ENCODE measurements around the gene IL18.

IL18 gene

DNA sequence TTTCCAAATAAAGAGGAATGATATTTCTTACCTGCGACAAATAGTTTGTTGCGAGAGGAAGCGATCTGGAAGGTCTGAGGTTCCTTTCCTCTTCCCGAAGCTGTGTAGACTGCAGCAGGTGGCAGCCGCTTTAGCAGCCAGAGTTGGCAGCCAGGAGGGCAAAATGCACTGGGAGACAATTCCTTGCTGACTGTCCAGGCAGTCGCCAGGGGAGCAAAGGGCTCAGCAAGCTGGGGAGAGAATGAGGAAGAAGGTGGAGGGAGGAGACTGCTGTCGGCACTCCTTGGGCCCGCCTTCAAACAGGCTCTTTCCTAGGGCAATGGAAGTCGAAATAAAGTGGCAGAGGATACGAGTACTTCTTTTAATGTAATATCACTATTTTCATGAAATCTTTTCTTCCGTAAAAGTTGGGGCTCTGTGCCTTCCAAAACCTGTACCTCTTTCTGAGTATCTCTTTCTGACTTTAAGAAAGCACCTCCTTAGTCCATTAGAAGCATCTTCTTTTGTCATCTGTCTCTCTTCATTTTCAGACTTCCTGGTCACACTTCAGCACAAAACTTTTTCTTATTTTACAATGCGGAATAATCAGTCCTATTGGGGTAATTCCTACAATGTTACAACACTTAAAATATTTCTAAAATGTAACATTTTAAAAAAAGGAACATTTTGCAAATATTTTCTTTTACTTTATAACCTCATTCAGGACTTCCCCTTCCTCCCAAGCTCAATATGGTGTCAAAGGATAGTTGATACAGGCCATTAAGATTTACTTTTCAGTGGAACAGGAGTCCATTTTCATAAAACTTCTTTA, at the start of gene IL18:
Gene IL18 (minus strand): TSS at position 220 of the 811 bp plus-strand sequence. CDS start 9,041 bp downstream, outside the sequence.
- in situ Hi-C loops (cut with MboI; ENCODE audit: low sequenced_read_pairs, unreplicated experiment): no loop called here
- TF ChIP-seq, protein P1, sequence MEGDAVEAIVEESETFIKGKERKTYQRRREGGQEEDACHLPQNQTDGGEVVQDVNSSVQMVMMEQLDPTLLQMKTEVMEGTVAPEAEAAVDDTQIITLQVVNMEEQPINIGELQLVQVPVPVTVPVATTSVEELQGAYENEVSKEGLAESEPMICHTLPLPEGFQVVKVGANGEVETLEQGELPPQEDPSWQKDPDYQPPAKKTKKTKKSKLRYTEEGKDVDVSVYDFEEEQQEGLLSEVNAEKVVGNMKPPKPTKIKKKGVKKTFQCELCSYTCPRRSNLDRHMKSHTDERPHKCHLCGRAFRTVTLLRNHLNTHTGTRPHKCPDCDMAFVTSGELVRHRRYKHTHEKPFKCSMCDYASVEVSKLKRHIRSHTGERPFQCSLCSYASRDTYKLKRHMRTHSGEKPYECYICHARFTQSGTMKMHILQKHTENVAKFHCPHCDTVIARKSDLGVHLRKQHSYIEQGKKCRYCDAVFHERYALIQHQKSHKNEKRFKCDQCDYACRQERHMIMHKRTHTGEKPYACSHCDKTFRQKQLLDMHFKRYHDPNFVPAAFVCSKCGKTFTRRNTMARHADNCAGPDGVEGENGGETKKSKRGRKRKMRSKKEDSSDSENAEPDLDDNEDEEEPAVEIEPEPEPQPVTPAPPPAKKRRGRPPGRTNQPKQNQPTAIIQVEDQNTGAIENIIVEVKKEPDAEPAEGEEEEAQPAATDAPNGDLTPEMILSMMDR (IDR thresholded peaks at IDR 0.05; ENCODE audit: borderline replicate concordance, control extremely low read depth, extremely low read depth, insufficient read depth, missing control alignments): no peak
- DNase-seq (ENCODE audit: low spot score): no peak

DNA sequence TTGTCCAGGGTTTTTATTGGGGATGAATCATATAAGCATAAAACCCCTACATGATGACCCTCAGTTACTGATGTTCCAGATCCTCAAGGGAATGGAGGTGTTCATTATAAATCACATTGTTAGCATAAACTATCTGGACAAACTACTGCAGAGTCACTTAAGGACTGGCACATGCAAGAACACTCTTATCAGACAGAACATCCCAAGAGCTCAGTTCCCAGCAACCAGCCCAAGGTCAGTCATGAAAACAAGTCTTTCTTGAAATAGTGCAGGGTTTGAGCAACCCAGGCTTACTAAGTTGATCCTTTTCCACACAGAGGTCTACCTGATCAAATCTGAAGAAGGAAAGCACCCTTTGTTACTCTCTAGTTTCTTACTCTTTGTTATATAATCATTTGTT, 48.8 kb upstream of the IL18 start:
- in situ Hi-C loops (cut with MboI; ENCODE audit: low sequenced_read_pairs, unreplicated experiment): no loop called here
- no peak for DNase-seq (ENCODE audit: low spot score)
- TF ChIP-seq, protein P1 (IDR thresholded peaks at IDR 0.05; ENCODE audit: borderline replicate concordance, control extremely low read depth, extremely low read depth, insufficient read depth, missing control alignments): no peak

DNA sequence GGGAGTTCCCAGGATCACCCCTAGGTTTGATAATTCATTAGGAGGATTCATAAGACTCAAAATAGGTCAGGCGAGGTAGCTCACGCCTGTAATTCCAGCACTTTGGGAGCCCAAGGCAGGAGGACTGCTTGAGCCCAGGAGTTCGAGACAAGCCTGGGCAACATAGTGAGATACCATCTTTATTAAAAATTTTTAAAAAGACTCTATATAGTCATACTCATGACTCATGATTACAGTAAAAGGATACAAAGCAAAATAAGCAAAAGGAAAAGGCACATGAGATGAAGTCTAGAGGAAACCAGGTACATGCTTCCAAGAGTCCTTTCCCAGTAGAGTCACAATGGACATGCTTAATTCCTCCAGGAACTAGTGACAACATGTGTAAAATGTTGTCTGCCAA, 48.4 kb upstream of the IL18 start:
- no peak for DNase-seq (ENCODE audit: low spot score)
- in situ Hi-C loops (cut with MboI; ENCODE audit: low sequenced_read_pairs, unreplicated experiment): no loop called here
- TF ChIP-seq, protein P1 (IDR thresholded peaks at IDR 0.05; ENCODE audit: borderline replicate concordance, control extremely low read depth, extremely low read depth, insufficient read depth, missing control alignments): no peak

DNA sequence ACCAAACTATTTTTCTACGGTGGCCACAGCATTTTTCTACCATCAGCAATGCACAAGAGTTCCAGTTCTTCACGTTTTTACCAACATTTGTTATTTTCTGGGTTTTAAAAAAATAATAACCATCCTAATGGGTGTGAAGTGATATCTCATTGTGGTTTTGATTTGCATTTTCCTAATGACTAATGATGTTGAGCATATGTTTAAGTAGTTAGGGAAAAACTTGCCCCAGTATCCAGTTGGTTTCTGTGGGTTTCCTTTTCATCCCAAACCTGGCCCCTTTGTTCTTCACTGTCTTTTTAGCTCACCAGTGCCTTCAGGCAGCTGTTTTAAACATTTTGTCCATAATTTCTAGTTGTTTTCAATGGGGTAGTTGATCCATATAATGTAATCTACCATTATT, 47.6 kb upstream of the IL18 start:
- TF ChIP-seq, protein P1 (IDR thresholded peaks at IDR 0.05; ENCODE audit: borderline replicate concordance, control extremely low read depth, extremely low read depth, insufficient read depth, missing control alignments): no peak
- DNase-seq (ENCODE audit: low spot score): no peak
- in situ Hi-C loops (cut with MboI; ENCODE audit: low sequenced_read_pairs, unreplicated experiment): no loop called here

DNA sequence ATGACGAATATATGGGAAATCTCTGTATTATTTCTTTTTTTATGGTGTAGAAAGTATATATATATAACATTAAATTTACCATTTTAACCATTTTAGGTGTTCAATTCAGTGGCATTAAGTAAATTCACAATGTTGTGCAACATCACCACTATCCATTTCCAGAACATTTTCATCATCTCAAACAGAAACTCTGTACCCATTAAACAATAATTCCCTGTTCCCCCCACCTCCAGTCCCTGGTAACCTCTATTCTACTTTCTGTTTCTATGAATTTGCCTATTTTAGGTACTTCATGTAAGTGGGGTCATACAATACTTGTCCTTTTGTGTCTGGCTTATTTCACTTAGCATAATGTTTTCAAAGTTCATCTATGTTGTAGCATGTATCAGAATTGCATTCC, 47.0 kb upstream of the IL18 start:
- TF ChIP-seq, protein P1 (IDR thresholded peaks at IDR 0.05; ENCODE audit: borderline replicate concordance, control extremely low read depth, extremely low read depth, insufficient read depth, missing control alignments): no peak
- no peak for DNase-seq (ENCODE audit: low spot score)
- in situ Hi-C loops (cut with MboI; ENCODE audit: low sequenced_read_pairs, unreplicated experiment): no loop called here

DNA sequence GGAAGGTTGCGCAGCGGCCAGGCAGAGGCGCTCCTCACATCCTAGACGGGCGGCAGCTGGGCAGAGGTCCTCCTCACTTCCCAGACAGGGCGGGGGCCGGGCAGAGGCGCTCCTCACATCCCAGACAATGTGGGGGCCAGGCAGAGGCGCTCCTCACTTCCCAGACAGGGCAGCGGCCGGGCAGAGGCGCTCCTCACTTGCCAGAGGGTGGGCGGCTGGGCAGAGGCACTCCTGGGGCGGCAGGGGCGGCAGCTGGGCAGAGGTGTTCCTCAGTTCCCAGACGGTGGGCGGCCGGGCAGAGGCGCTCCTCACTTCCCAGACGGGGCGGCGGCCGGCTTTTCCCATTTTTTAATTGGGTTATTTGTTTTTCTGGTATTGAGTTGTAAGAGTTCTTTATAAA, 42.2 kb upstream of the IL18 start:
- TF ChIP-seq, protein P1 (IDR thresholded peaks at IDR 0.05; ENCODE audit: borderline replicate concordance, control extremely low read depth, extremely low read depth, insufficient read depth, missing control alignments): no peak
- in situ Hi-C loops (cut with MboI; ENCODE audit: low sequenced_read_pairs, unreplicated experiment): no loop called here
- no peak for DNase-seq (ENCODE audit: low spot score)
